Body of pancreas (tissue), 4 donors: ENCODE data around the gene LIN37. TPM values are rescaled to one million over a fixed set of nuclear protein-coding genes. Genes with fewer than 3 reads are reported as not detected.

Experiments used
- ATAC-seq: fragments of 150-250 bp; one replicate; pipeline ENCODE4 v1.9.1; 2016
- DNase-seq, 4 donors: peaks; one replicate each; pipeline ENCODE4 v3.0.0-alpha.2; 2019
- H3K27ac ChIP-seq, 4 donors: fragments of 200-600 bp; sonication (generic); 1 replicate in 3 of 4; 2 replicates in 1 of 4; pipeline versions ENCODE4 v1.5.1 to v1.6.1; 2016 to 2019; ENCODE audit warnings: mild to moderate bottlenecking in 1 of 4, mixed read lengths in 1 of 4, moderate library complexity in 1 of 4
- H3K27me3 ChIP-seq, 2 donors: fragments of 200-600 bp; sonication (generic); one replicate each; pipeline ENCODE4 v1.6.0; 2016; ENCODE audit warnings: mild to moderate bottlenecking in 1 of 2
- H3K36me3 ChIP-seq, 2 donors: fragments of 200-600 bp; sonication (generic); replicated peaks in 1 of 2; 2 replicates each; pipeline ENCODE4 v1.5.1; 2016; ENCODE audit warnings: low read depth in 2 of 2; ENCODE audit not compliant: insufficient read depth in 1 of 2
- H3K4me1 ChIP-seq: fragments of 200-600 bp; sonication (generic); one replicate; pipeline ENCODE4 v1.6.0; 2016
- H3K4me3 ChIP-seq, 2 donors: fragments of 200-600 bp; sonication (generic); 1 replicate in 1 of 2; 2 replicates in 1 of 2; pipeline ENCODE4 v1.5.1; 2016 to 2019
- H3K9me3 ChIP-seq, 3 donors: fragments of 200-600 bp; sonication (generic); 1 replicate in 2 of 3; 2 replicates in 1 of 3; pipeline ENCODE4 v1.5.1; 2016
- CTCF ChIP-seq, 7 experiments: fragments of 450-650 bp in 4 of 7; fragments of 200-600 bp in 3 of 7; sonication (generic) in 3 of 7; IDR thresholded peaks; one replicate each; pipeline ENCODE4 v1.5.1; 2016 to 2019; ENCODE audit warnings: antibody characterized with exemption in 7 of 7
- POLR2A ChIP-seq, 3 donors: fragments of 450-650 bp; IDR thresholded peaks; one replicate each; pipeline ENCODE4 v1.6.1; 2016; ENCODE audit warnings: antibody characterized with exemption in 3 of 3, mild to moderate bottlenecking in 2 of 3
- WGBS, 2 donors: methylation state at CpG; one replicate each; pipeline ENCODE4 v1.1.5; 2017; 5-methylcytosine and 5-hydroxymethylcytosine counted together
- intact Hi-C: fragments of 100-400 bp; cut with DNase I; formaldehyde crosslinking; loops from one replicate; pipeline ENCODE4 v1.15.1; 2023
- total RNA-seq, 2 donors: library from RNA; depleted of rRNA; stranded (reverse); fragments of >200 nt; gene quantifications; one replicate each; pipeline ENCODE4 v1.1.0, GENCODE V29; 2016

Gene LIN37
- total RNA-seq, 2 donors from 2014 or later: 6.7 to 7.6 TPM

GRCh38 chr19:35708391-35708790 lies 40.0 kb upstream of the LIN37 start:
- Histone ChIP-seq H3K27me3 (no peaks in the 10 kb centered on the region), H3K36me3 (no peaks in the 10 kb centered on the region), H3K9me3 (no peaks in the 10 kb centered on the region), H3K4me1 (peaks cover 3% of the 10 kb centered on the region), H3K4me3 (no peak overlapping the region), H3K27ac (no peak overlapping the region)
- 100% methylated on average over 1 of the region's 1 CpG; no CpG with 5 or more reads in 1 of the 2 donors for WGBS, 2 donors
- ATAC-seq: no peak
- DNase-seq: no peak
- TF ChIP-seq CTCF (IDR thresholded peaks at IDR 0.05): no peak
- no peak for TF ChIP-seq POLR2A (IDR thresholded peaks at IDR 0.05)
- intact Hi-C loops: no loop called here

- Histone ChIP-seq H3K9me3 (no peaks in the 10 kb centered on the region), H3K27me3 (no peaks in the 10 kb centered on the region), H3K4me3 (no peak overlapping the region), H3K4me1 (peaks cover 10% of the 10 kb centered on the region), H3K36me3 (no peaks in the 10 kb centered on the region), H3K27ac (no peak overlapping the region)
- intact Hi-C loops: loop anchor here (10.0 kb wide), 1 partner anchor 156 kb away; no protein-coding TSS in a partner anchor
- 58 to 72% methylated on average over 13 of the region's 13 CpGs for WGBS, 2 donors
- DNase-seq (no peak), ATAC-seq (no peak)
- TF ChIP-seq POLR2A (IDR thresholded peaks at IDR 0.05): no peak
- TF ChIP-seq CTCF (IDR thresholded peaks at IDR 0.05): no peak
Observed at GRCh38 chr19:35710784-35711723, 37.3 kb upstream of the LIN37 start.

GRCh38 chr19:35712567-35713505 lies 35.5 kb upstream of the LIN37 start:
- peaks cover 17% of the 10 kb centered on the region for H3K4me1 ChIP-seq
- H3K27me3 ChIP-seq: no peaks in the 10 kb centered on the region
- 76 to 78% methylated on average over 11 of the region's 11 CpGs for WGBS, 2 donors
- intact Hi-C loops: loop anchor here (10.0 kb wide), 1 partner anchor 158 kb away; no protein-coding TSS in a partner anchor
- H3K4me3 ChIP-seq: no peak overlapping the region
- ATAC-seq (no peak), DNase-seq (no peak)
- no peak overlapping the region for H3K27ac ChIP-seq
- TF ChIP-seq POLR2A (IDR thresholded peaks at IDR 0.05): no peak
- no peak for TF ChIP-seq CTCF (IDR thresholded peaks at IDR 0.05)
- H3K36me3 ChIP-seq: no peaks in the 10 kb centered on the region
- no peaks in the 10 kb centered on the region for H3K9me3 ChIP-seq

DNA sequence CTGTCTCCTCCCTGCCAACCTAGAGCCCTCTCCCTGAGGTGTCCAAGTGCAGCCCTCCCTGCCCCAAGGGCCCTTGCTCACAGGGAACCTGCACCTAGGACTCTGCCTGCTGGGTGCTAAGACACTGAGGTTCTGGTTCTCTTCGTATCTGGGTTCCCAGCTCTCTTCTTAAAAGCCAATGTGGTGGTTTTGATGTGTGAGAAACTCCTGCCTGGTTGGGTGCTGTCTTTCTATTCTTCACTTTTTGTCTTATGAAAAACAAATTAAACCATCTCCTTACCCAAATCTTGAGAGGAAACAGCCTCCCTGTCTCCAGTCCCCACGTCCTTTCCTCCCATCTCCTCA lies 34.9 kb upstream of the LIN37 start:
- Histone ChIP-seq H3K4me3 (no peak overlapping the region), H3K36me3 (no peaks in the 10 kb centered on the region), H3K27me3 (no peaks in the 10 kb centered on the region), H3K4me1 (peaks cover 17% of the 10 kb centered on the region), H3K9me3 (no peaks in the 10 kb centered on the region), H3K27ac (no peak overlapping the region)
- TF ChIP-seq CTCF (IDR thresholded peaks at IDR 0.05) (no peak), POLR2A (IDR thresholded peaks at IDR 0.05) (no peak)
- ATAC-seq: no peak
- 60 to 87% methylated on average over 2 of the region's 2 CpGs for WGBS, 2 donors
- intact Hi-C loops: loop anchor here (10.0 kb wide), 1 partner anchor 159 kb away; no protein-coding TSS in a partner anchor
- no peak for DNase-seq
